Measurements from ENCODE around the gene BPTF.
"Not testable (repeated sequence)": the region's sequence is repeated elsewhere in the genome, so short reads cannot be mapped to it uniquely, and the experiment has no call there.

The BPTF gene

DNA sequence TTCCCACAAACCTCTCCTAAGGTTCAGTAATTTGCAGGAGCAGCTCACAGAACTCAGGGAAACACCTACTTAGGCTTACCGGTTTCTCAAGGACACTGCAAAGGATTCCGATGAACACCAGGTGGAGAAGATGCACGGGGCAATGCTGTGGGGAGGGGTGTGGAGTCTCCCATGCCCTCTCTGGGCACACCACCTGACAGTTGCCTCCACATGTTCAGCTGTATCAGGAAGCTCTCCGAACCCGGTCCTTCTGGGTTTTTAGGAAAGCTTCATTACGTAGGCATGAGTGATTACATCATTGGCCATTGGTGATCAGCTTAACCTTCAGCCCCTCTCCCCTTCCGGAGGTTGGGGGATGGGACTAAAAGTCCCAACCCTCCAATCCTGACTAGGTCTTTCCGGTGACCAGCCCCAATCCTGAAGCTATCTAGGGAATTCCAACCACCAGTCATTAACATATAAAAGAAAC, 149.3 kb downstream of the BPTF start:
- DNase-seq (ENCODE audit: extremely low spot score) = no peak
- CTCF ChIA-PET = interaction anchor here (0.6 to 1.0 kb wide), 4 partner anchors 9 to 26 kb away, joined by 3 read pairs; no protein-coding TSS in a partner anchor
- TF ChIP-seq, protein P1, sequence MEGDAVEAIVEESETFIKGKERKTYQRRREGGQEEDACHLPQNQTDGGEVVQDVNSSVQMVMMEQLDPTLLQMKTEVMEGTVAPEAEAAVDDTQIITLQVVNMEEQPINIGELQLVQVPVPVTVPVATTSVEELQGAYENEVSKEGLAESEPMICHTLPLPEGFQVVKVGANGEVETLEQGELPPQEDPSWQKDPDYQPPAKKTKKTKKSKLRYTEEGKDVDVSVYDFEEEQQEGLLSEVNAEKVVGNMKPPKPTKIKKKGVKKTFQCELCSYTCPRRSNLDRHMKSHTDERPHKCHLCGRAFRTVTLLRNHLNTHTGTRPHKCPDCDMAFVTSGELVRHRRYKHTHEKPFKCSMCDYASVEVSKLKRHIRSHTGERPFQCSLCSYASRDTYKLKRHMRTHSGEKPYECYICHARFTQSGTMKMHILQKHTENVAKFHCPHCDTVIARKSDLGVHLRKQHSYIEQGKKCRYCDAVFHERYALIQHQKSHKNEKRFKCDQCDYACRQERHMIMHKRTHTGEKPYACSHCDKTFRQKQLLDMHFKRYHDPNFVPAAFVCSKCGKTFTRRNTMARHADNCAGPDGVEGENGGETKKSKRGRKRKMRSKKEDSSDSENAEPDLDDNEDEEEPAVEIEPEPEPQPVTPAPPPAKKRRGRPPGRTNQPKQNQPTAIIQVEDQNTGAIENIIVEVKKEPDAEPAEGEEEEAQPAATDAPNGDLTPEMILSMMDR (IDR thresholded peaks at IDR 0.05; ENCODE audit: control extremely low read depth, extremely low read depth, low read depth, missing control alignments) = no peak
- POLR2A ChIA-PET = interaction anchor here (0.6 kb wide), 1 partner anchor 12 kb away, joined by 3 read pairs; no protein-coding TSS in a partner anchor

DNA sequence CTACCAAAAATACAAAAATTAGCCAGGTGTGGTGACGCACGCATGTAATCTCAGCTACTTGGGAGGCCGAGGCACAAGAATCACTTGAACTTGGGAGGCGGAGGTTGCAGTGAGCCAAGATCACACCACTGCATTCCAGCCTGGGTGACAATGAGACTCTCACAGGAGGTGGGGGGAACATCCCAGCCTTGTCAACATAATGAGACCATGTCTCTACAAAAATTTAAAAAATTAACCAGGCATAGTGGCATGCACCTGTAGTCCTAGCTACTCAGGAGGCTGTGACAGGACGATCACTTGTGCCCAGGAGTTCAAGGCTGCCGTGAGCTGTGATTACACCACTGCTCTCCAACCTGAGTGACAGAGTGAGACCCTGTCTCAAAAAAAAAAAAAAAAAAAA, 151.0 kb downstream of the BPTF start:
- CTCF ChIA-PET = interaction anchor here (1.5 kb wide), 1 partner anchor 12 kb away, joined by 5 read pairs; no protein-coding TSS in a partner anchor
- POLR2A ChIA-PET = interaction anchor here (0.6 kb wide), 1 partner anchor 202 kb away, joined by 3 read pairs; no protein-coding TSS in a partner anchor
- not testable (repeated sequence) for DNase-seq (ENCODE audit: extremely low spot score)

DNA sequence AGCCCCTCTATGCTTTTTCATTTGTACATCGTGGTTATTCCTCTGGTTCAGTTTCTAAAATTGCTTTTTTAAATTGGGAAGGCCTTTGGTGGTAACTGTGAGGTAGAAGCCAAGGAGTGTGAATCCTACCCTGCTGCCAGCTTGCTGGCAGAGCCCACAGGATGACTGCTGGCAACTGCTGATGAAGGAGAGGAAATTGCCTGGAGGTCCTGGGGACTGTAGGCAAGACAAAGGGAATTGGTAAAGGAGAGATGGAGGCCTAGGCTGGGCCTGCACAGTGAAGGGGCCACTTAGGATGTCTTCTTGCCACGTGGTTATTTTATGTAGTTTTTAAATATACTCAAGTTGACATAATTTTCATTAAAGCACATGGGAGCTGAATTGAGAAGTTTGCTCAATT, 155.2 kb downstream of the BPTF start:
- TF ChIP-seq, protein P1 (IDR thresholded peaks at IDR 0.05; ENCODE audit: control extremely low read depth, extremely low read depth, low read depth, missing control alignments) = no peak
- POLR2A ChIA-PET = no interaction called here
- CTCF ChIA-PET = no interaction called here
- DNase-seq (ENCODE audit: extremely low spot score) = no peak

DNA sequence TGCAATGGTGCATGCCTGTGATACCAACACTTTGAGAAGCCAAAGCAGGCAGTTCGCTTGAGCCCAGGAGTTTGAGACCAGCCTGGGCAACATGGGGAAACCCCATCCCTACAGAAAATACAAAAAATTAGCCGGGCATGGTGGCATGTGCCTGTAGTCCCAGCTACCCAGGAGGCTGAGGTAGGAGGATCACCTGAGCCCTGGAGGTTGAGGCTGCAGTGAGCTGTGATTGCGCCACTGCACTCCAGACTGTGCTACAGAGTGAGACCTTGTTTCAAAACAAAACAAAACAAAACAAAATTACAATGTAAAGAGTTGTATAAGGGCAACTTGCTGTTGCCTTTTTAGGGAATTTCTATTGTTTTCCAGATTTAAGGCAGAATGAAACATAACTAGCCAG, 155.6 kb downstream of the BPTF start:
- DNase-seq (ENCODE audit: extremely low spot score); CTCF ChIA-PET; POLR2A ChIA-PET: not testable (repeated sequence)

DNA sequence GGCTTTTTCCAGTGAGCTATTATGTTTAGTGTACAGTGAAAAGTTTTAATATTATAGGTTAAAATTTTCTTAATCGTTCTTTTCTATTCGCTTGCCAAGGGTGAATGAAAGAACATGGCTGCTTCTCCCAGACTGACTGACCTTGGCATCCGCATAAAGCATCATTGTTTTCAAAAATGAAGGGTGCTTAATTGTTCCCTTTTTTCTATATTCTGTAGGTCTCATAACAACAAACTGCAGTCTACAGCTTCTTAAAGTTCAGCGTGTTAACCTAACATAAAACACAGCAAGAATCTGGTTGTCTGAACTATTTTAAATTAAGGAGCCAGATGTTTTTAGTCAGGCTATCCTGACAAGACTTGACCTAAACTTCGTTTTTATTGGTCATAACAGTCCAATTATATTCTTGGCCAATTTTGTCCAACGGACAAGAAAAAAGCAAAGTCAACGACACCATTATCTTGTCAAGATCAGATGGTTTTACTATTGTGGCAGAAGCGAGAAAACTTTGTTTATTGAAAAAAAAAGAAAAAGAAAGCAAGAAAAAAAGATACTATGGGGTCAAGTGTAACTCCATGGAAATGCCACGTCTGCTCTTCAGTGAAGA, 156.8 kb downstream of the BPTF start:
- TF ChIP-seq, protein P1 (IDR thresholded peaks at IDR 0.05; ENCODE audit: control extremely low read depth, extremely low read depth, low read depth, missing control alignments) = no peak
- no peak for DNase-seq (ENCODE audit: extremely low spot score)
- CTCF ChIA-PET = interaction anchor here (0.9 kb wide), 1 partner anchor 20 kb away, joined by 3 read pairs; no protein-coding TSS in a partner anchor
- POLR2A ChIA-PET = no interaction called here

DNA sequence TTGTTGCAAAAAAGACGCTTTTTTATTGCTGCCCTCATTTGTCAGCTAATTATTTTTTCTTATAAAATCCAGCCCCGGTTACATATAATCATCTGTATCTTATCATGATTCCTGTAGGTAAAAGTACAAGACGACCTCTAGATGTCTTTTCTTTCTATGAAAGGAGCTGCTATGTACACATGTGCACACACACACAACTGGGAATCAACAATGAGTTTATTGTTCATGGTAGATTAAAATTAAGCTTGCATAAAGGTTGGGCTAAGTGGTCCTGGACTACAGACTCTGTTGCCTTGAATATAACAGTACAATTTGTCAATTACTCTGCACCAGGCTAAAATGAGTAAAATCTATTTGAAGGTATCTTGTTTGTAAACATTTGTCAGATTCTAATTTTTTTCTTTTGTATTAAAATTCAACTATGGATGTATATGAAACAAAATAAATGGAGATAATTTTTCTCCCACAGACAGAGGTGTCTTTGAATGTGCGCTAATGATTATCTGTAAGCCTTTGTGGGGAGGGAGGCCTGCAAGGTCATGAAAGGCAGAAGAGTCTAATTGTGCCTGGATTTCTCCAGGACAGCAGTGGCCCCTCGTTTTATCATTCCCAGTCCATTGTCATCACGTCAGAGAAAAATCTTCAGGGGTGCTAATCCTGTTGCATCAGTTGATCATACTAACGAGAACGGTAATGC, 157.5 kb downstream of the BPTF start:
- TF ChIP-seq, protein P1 (IDR thresholded peaks at IDR 0.05; ENCODE audit: control extremely low read depth, extremely low read depth, low read depth, missing control alignments) = no peak
- DNase-seq (ENCODE audit: extremely low spot score) = no peak
- POLR2A ChIA-PET = no interaction called here
- CTCF ChIA-PET = interaction anchor here (0.9 to 1.3 kb wide), 2 partner anchors 8 to 19 kb away, joined by 3 read pairs; no protein-coding TSS in a partner anchor

DNA sequence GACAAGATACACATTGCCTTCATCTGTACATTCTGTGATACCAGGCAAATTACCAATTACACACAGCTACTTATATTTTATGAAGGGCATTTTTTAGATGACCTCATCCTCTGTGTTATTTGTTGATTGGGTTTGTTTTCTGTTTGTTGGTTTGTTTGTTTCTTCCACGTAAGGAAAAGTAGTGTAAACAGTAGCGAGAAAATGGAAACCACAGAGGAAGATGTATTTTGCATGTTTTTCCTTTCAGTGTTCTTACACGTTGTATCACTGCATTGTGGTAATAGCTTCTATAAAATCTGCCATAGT, 158.0 kb downstream of the BPTF start:
- ChIA-PET POLR2A (no interaction called here), CTCF (interaction anchor here (1.3 kb wide), 1 partner anchor 8 kb away, joined by 3 read pairs; no protein-coding TSS in a partner anchor)
- TF ChIP-seq, protein P1 (IDR thresholded peaks at IDR 0.05; ENCODE audit: control extremely low read depth, extremely low read depth, low read depth, missing control alignments) = no peak
- no peak for DNase-seq (ENCODE audit: extremely low spot score)
